Mesothelial cell of epicardium (in vitro differentiated cells): Measurements from ENCODE around the gene NR6A1. TPM values are rescaled to one million over a fixed set of nuclear protein-coding genes. Genes with fewer than 3 reads are reported as not detected.

ENCODE experiments used
- DNase-seq, 2 experiments: peaks; one replicate each; pipeline ENCODE4 v3.0.0; 2021; ENCODE audit warnings: low spot score in 2 of 2; ENCODE audit not compliant: unreplicated experiment in 2 of 2
- H3K27ac Mint-ChIP-seq: 2 replicates; pipeline ENCODE4 v1.8.0; 2021; ENCODE audit warnings: mixed read lengths
- H3K27me3 Mint-ChIP-seq: 2 replicates; pipeline ENCODE4 v1.8.0; 2021; ENCODE audit warnings: low read depth, mixed read lengths
- H3K36me3 Mint-ChIP-seq: 2 replicates; pipeline ENCODE4 v1.8.0; 2021; ENCODE audit warnings: mixed read lengths
- H3K4me1 Mint-ChIP-seq: 2 replicates; pipeline ENCODE4 v1.8.0; 2021; ENCODE audit warnings: mixed read lengths
- H3K4me3 Mint-ChIP-seq: 2 replicates; pipeline ENCODE4 v1.8.0; 2021; ENCODE audit warnings: mild to moderate bottlenecking, moderate library complexity, mixed read lengths
- H3K9me3 Mint-ChIP-seq: 2 replicates; pipeline ENCODE4 v1.8.0; 2021; ENCODE audit warnings: mixed read lengths
- total RNA-seq: library from RNA; stranded (reverse); gene quantifications from 3 replicates; pipeline ENCODE4 v1.2.1, GENCODE V29; 2021
- TF ChIP-seq, protein P1 (sequence below): fragments of 200-600 bp; sonication (generic); IDR thresholded peaks from one replicate; pipeline ENCODE4 v1.5.0; 2021; ENCODE audit warnings: antibody characterized with exemption; ENCODE audit not compliant: unreplicated experiment

Gene NR6A1
- total RNA-seq, 1 donor from 2014 or later: 5.9 TPM

DNA sequence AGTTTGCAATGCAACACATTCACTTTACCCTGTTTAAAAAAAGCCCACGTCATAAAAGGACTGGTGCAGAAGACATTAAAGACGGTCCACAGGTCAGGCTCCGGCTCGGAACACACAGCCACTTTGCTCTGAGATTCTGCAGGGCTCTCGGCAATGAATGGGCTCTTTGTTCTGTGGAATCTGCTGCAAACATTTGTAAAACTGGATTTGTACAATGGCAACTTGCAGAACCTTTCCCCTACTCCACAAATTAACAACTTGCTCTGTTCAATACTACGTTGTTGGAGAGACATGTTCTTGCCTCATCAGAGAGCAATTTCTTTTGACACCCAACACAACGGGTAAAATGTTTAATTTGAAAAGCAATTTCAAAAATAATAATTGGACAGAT, 250.9 kb downstream of the NR6A1 start:
- Mint-ChIP-seq H3K4me3 (no peak overlapping the region), H3K4me1 (peaks cover 11% of the 10 kb centered on the region), H3K27me3 (no peaks in the 10 kb centered on the region), H3K9me3 (no peaks in the 10 kb centered on the region), H3K36me3 (peaks cover 9% of the 10 kb centered on the region), H3K27ac (peak overlapping the region; percentile 3)
- no peak for DNase-seq
- TF ChIP-seq, protein P1, sequence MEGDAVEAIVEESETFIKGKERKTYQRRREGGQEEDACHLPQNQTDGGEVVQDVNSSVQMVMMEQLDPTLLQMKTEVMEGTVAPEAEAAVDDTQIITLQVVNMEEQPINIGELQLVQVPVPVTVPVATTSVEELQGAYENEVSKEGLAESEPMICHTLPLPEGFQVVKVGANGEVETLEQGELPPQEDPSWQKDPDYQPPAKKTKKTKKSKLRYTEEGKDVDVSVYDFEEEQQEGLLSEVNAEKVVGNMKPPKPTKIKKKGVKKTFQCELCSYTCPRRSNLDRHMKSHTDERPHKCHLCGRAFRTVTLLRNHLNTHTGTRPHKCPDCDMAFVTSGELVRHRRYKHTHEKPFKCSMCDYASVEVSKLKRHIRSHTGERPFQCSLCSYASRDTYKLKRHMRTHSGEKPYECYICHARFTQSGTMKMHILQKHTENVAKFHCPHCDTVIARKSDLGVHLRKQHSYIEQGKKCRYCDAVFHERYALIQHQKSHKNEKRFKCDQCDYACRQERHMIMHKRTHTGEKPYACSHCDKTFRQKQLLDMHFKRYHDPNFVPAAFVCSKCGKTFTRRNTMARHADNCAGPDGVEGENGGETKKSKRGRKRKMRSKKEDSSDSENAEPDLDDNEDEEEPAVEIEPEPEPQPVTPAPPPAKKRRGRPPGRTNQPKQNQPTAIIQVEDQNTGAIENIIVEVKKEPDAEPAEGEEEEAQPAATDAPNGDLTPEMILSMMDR: no peak

DNA sequence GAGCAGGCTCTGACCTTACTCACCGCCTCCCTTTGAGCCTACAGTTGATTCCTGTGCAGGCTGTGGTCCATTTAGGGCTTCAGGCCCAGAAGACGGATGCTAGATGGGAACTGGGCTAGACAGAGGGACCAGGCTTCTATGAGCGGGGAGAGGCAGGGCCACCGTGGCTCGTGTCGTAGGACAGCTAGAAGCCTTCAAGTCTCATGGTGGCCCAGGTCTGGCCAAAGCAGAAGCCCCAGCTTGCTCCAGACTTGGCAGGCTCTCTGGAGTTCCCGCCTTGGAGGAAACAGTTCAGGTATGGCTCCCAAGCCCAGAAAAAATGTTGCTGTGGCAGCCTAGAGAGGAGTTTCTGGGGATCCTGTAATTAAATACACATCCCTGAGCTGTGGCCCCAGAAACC, 253.0 kb downstream of the NR6A1 start:
- TF ChIP-seq, protein P1: no peak
- no peak overlapping the region for H3K27ac Mint-ChIP-seq

DNA sequence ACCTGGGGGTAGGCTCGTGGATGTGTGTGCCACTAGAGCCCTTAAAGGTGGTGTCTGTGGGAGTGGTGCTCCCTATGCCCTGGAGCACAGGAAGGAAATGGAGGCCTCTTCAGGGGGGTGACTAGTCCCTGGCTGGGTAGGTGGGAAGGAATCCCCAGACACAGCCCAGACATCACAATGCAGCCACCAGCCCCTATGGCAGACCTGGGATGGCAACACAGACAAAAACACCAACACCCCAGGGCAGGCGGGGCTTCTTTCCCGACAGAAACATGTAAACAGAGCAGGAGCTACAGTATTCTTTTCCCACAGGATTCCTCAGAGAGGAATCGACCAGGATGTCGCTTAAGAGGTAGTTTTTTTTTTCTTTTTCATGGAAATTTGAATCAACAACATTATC, 253.5 kb downstream of the NR6A1 start:
- peaks cover 9% of the 10 kb centered on the region for H3K36me3 Mint-ChIP-seq
- TF ChIP-seq, protein P1: no peak
- no peaks in the 10 kb centered on the region for H3K9me3 Mint-ChIP-seq
- H3K4me3 Mint-ChIP-seq: no peak overlapping the region
- no peak for DNase-seq
- H3K27me3 Mint-ChIP-seq: no peaks in the 10 kb centered on the region
- H3K4me1 Mint-ChIP-seq: peaks cover 21% of the 10 kb centered on the region
- H3K27ac Mint-ChIP-seq: no peak overlapping the region

More for the DNA sequence above, 253.0 kb downstream of the NR6A1 start:
- Mint-ChIP-seq H3K9me3 (no peaks in the 10 kb centered on the region), H3K4me3 (no peak overlapping the region), H3K27me3 (no peaks in the 10 kb centered on the region), H3K36me3 (peaks cover 9% of the 10 kb centered on the region), H3K4me1 (peaks cover 18% of the 10 kb centered on the region)
- no peak for DNase-seq

DNA sequence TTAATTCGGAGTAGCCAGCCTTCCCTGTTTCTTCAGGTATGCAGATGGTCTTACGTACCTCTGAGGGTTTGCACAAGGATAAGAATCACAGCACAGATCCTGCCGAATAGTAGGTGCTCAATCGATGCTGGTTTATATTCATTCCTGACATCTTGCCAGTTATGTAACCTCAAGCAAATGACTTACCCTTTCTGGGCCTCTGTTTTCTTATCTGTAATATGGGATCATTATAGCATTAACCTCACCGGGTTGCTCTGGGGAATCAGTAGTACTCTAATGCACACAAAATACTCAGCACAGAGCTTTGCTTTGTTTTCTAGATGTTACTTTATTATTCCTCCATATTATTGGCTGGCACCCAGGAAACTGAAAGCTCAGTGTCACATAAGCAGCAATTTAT, 256.2 kb downstream of the NR6A1 start:
- Mint-ChIP-seq H3K4me1 (peaks cover 24% of the 10 kb centered on the region), H3K9me3 (no peaks in the 10 kb centered on the region), H3K27ac (no peak overlapping the region), H3K4me3 (no peak overlapping the region), H3K36me3 (peaks cover under 1% of the 10 kb centered on the region), H3K27me3 (no peaks in the 10 kb centered on the region)
- no peak for DNase-seq
- TF ChIP-seq, protein P1: no peak

DNA sequence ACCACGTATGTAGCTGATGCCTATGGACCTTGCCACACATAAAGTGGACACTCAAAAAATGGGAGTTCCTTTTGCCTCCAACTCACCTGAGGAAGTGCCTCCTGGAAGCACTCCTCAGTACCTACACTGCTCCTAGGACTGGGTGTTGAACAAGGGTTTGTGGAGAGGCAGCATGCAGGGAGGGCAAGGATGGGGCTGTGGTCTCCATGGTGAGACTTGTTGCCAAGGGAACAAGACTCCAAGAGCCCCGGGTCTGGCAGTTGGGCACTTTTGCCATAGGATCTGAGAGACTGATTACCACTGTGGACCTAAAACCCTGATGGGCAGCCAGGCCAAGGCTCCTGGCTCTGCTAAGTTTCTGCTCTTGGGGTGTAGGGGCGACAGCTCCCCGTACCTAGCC, 257.0 kb downstream of the NR6A1 start:
- no peak for DNase-seq
- no peak overlapping the region for H3K4me3 Mint-ChIP-seq
- no peak overlapping the region for H3K27ac Mint-ChIP-seq
- no peaks in the 10 kb centered on the region for H3K9me3 Mint-ChIP-seq
- TF ChIP-seq, protein P1: no peak
- H3K27me3 Mint-ChIP-seq: no peaks in the 10 kb centered on the region
- no peaks in the 10 kb centered on the region for H3K36me3 Mint-ChIP-seq
- H3K4me1 Mint-ChIP-seq: peaks cover 24% of the 10 kb centered on the region
